ENCODE data around the gene SLC25A45.

- TF ChIP-seq ARNT (IDR thresholded peaks at IDR 0.05) (no peak), NFRKB (IDR thresholded peaks at IDR 0.05) (no peak), HDGF (IDR thresholded peaks at IDR 0.05; ENCODE audit: borderline replicate concordance) (no peak), FOXK2 (IDR thresholded peaks at IDR 0.05) (no peak), SUZ12 (IDR thresholded peaks at IDR 0.05) (no peak), PKNOX1 (IDR thresholded peaks at IDR 0.05) (no peak), ELF4 (IDR thresholded peaks at IDR 0.05) (no peak), FOXA1 (IDR thresholded peaks at IDR 0.05) (no peak), SP1 (IDR thresholded peaks at IDR 0.05) (no peak), BHLHE40 (IDR thresholded peaks at IDR 0.05; ENCODE audit: borderline replicate concordance) (no peak), FOXM1 (IDR thresholded peaks at IDR 0.05; ENCODE audit: borderline replicate concordance) (no peak)
Measured at GRCh38 chr11:65377036-65377435, 5.4 kb downstream of the SLC25A45 start.

All from HEK293T (cell line).